ENCODE data around the gene SSH2.

SSH2 gene

GRCh38 chr17:29594519-29595090 is 335.4 kb downstream of the SSH2 start:
- H3K9me3 ChIP-seq (replicated peaks; ENCODE audit: insufficient read depth, low read length), result no peaks in the 10 kb centered on the region
- H3K4me2 ChIP-seq (ENCODE audit: low read depth, low read length), result peak overlapping the region; percentile 97; the same call in 1 of the 2 replicates
- no peaks in the 10 kb centered on the region; the same call in 1 of the 2 replicates for H3K79me2 ChIP-seq (ENCODE audit: low read length)
- H3K36me3 ChIP-seq (replicated peaks; ENCODE audit: insufficient read depth, low read length), result no peaks in the 10 kb centered on the region
- H3K4me1 ChIP-seq (ENCODE audit: low read length), result peaks cover 29% of the 10 kb centered on the region
- no peak overlapping the region for H2AFZ ChIP-seq (ENCODE audit: low read length)
- H3K9ac ChIP-seq (ENCODE audit: low read length), result no peak overlapping the region
- H3K27me3 ChIP-seq (replicated peaks; ENCODE audit: insufficient read depth, low read length), result no peaks in the 10 kb centered on the region
- no peaks in the 10 kb centered on the region for H4K20me1 ChIP-seq (ENCODE audit: insufficient read depth, low read length)
- no peak overlapping the region for H3K4me3 ChIP-seq (ENCODE audit: low read length)
- TF ChIP-seq CTCF (IDR thresholded peaks at IDR 0.05; ENCODE audit: low read length), result no peak; the same call in 1 of the 2 replicates
- no peak for TF ChIP-seq EZH2 (optimal IDR thresholded peaks at IDR 0.05; ENCODE audit: low read depth, low read length)
- no peak for TF ChIP-seq EZH2phosphoT487 (IDR thresholded peaks at IDR 0.05; ENCODE audit: low read length)
- H3F3A ChIP-seq (ENCODE audit: insufficient read depth, low read length), result peaks cover 6% of the 10 kb centered on the region; the same call in 1 of the 2 replicates
- no peak overlapping the region for H3K27ac ChIP-seq (ENCODE audit: low read length)
- DNase-seq, result no peak
- H3K9me2 ChIP-seq (replicated peaks; ENCODE audit: insufficient read depth, low read length), result no peaks in the 10 kb centered on the region

GRCh38 chr17:29593591-29594518 is 336.2 kb downstream of the SSH2 start:
- H3F3A ChIP-seq (ENCODE audit: insufficient read depth, low read length), result peaks cover 6% of the 10 kb centered on the region; the same call in 1 of the 2 replicates
- no peak for TF ChIP-seq EZH2phosphoT487 (IDR thresholded peaks at IDR 0.05; ENCODE audit: low read length)
- TF ChIP-seq CTCF (IDR thresholded peaks at IDR 0.05; ENCODE audit: low read length), result peak; percentile 44
- DNase-seq, result peak; percentile 40
- H3K9me3 ChIP-seq (replicated peaks; ENCODE audit: insufficient read depth, low read length), result no peaks in the 10 kb centered on the region
- no peaks in the 10 kb centered on the region for H4K20me1 ChIP-seq (ENCODE audit: insufficient read depth, low read length)
- H2AFZ ChIP-seq (ENCODE audit: low read length), result peak overlapping the region; percentile 69; the same call in 1 of the 2 replicates
- no peaks in the 10 kb centered on the region for H3K9me2 ChIP-seq (replicated peaks; ENCODE audit: insufficient read depth, low read length)
- no peaks in the 10 kb centered on the region for H3K27me3 ChIP-seq (replicated peaks; ENCODE audit: insufficient read depth, low read length)
- no peaks in the 10 kb centered on the region for H3K36me3 ChIP-seq (replicated peaks; ENCODE audit: insufficient read depth, low read length)
- peak overlapping the region; percentile 97 for H3K4me2 ChIP-seq (ENCODE audit: low read depth, low read length)
- peaks cover 29% of the 10 kb centered on the region for H3K4me1 ChIP-seq (ENCODE audit: low read length)
- H3K27ac ChIP-seq (ENCODE audit: low read length), result no peak overlapping the region
- peak overlapping the region; percentile 73 for H3K4me3 ChIP-seq (ENCODE audit: low read length)
- H3K79me2 ChIP-seq (ENCODE audit: low read length), result peaks cover 1% of the 10 kb centered on the region
- peak overlapping the region; percentile 21; the same call in 1 of the 2 replicates for H3K9ac ChIP-seq (ENCODE audit: low read length)

GRCh38 chr17:29592850-29593551 is 337.0 kb downstream of the SSH2 start, which contains the start of gene ANKRD13B:
Gene ANKRD13B, plus strand, starts transcription at chr17:29593132. Its CDS starts 490 bp downstream, at chr17:29593622.
- no peak for DNase-seq
- Histone ChIP-seq H3K4me1 (ENCODE audit: low read length) (peaks cover 31% of the 10 kb centered on the region), H3K9ac (ENCODE audit: low read length) (peak within 1 kb of the TSS; percentile 21; the same call in 1 of the 2 replicates)

More at GRCh38 chr17:29592850-29593551, 337.0 kb downstream of the SSH2 start, which contains the start of gene ANKRD13B:
- H2AFZ ChIP-seq (ENCODE audit: low read length), result peak within 1 kb of the TSS; percentile 70
- H3K27ac ChIP-seq (ENCODE audit: low read length), result no peak within 1 kb of the TSS
- no peaks in the 10 kb centered on the region for H3K36me3 ChIP-seq (replicated peaks; ENCODE audit: insufficient read depth, low read length)
- H3K9me2 ChIP-seq (replicated peaks; ENCODE audit: insufficient read depth, low read length), result no peaks in the 10 kb centered on the region
- H3K79me2 ChIP-seq (ENCODE audit: low read length), result peaks cover 10% of the 10 kb centered on the region
- peak within 1 kb of the TSS; percentile 73 for H3K4me3 ChIP-seq (ENCODE audit: low read length)
- no peaks in the 10 kb centered on the region for H4K20me1 ChIP-seq (ENCODE audit: insufficient read depth, low read length)
- TF ChIP-seq CTCF (IDR thresholded peaks at IDR 0.05; ENCODE audit: low read length) (no peak), EZH2 (optimal IDR thresholded peaks at IDR 0.05; ENCODE audit: low read depth, low read length) (no peak), EZH2phosphoT487 (IDR thresholded peaks at IDR 0.05; ENCODE audit: low read length) (no peak)
- no peaks in the 10 kb centered on the region for H3K27me3 ChIP-seq (replicated peaks; ENCODE audit: insufficient read depth, low read length)
- no peaks in the 10 kb centered on the region for H3K9me3 ChIP-seq (replicated peaks; ENCODE audit: insufficient read depth, low read length)
- peak within 1 kb of the TSS; percentile 99 for H3K4me2 ChIP-seq (ENCODE audit: low read depth, low read length)
- peaks cover 6% of the 10 kb centered on the region; the same call in 1 of the 2 replicates for H3F3A ChIP-seq (ENCODE audit: insufficient read depth, low read length)
